NT2/D1 (cell line): Measurements from ENCODE around the gene PIGS.

Experiments
- YY1 ChIP-seq: IDR thresholded peaks from 2 replicates; pipeline ENCODE4 v1.6.1; 2011; ENCODE audit not compliant: insufficient read length, insufficient read depth
- ZNF274 ChIP-seq: IDR thresholded peaks from 2 replicates; pipeline ENCODE4 v1.6.1; 2011; ENCODE audit warnings: mild to moderate bottlenecking, low read depth, low read length

GRCh38 chr17:28545141-28545503, 26.2 kb downstream of the PIGS start:
- TF ChIP-seq ZNF274 (no peak), YY1 (no peak)
